Mesothelial cell of epicardium (in vitro differentiated cells): ENCODE results near the gene GPR84. TPM values are rescaled to one million over a fixed set of nuclear protein-coding genes. Genes with fewer than 3 reads are reported as not detected.

Experiments used
- DNase-seq, 2 experiments: peaks; one replicate each; pipeline ENCODE4 v3.0.0; 2021; ENCODE audit warnings: low spot score in 2 of 2; ENCODE audit not compliant: unreplicated experiment in 2 of 2
- H3K27ac Mint-ChIP-seq: 2 replicates; pipeline ENCODE4 v1.8.0; 2021; ENCODE audit warnings: mixed read lengths
- H3K27me3 Mint-ChIP-seq: 2 replicates; pipeline ENCODE4 v1.8.0; 2021; ENCODE audit warnings: low read depth, mixed read lengths
- H3K36me3 Mint-ChIP-seq: 2 replicates; pipeline ENCODE4 v1.8.0; 2021; ENCODE audit warnings: mixed read lengths
- H3K4me1 Mint-ChIP-seq: 2 replicates; pipeline ENCODE4 v1.8.0; 2021; ENCODE audit warnings: mixed read lengths
- H3K4me3 Mint-ChIP-seq: 2 replicates; pipeline ENCODE4 v1.8.0; 2021; ENCODE audit warnings: mild to moderate bottlenecking, moderate library complexity, mixed read lengths
- H3K9me3 Mint-ChIP-seq: 2 replicates; pipeline ENCODE4 v1.8.0; 2021; ENCODE audit warnings: mixed read lengths
- total RNA-seq: library from RNA; stranded (reverse); gene quantifications from 3 replicates; pipeline ENCODE4 v1.2.1, GENCODE V29; 2021
- TF ChIP-seq, protein P1 (sequence below): fragments of 200-600 bp; sonication (generic); IDR thresholded peaks from one replicate; pipeline ENCODE4 v1.5.0; 2021; ENCODE audit warnings: antibody characterized with exemption; ENCODE audit not compliant: unreplicated experiment

GPR84 gene
- total RNA-seq, 1 donor from 2014 or later: 0.18 TPM

DNA sequence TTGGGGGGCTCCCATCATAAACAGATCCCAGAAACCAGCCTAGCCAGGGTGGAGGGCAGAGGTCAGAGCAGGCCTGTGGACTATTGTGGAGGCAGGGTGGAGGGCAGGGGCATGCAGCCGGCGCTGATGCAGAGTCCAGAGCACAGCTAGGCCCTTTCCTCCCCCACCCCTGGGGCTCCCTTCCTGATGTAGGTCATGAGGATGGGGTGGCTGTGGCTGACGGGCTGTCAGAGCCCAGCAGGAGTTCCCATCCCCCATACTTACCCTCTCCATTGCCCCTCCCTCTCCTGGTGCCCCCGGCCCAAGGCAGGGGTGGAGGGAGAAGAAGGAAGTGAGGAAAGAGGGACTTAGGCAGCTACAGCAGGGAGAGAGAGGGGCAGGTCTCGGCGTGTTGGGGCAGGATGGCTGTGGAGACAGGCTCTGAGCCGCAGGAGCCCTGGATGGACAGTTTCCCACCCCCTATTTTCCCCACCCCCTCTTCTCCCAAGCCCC is 25.9 kb upstream of the GPR84 start:
- Mint-ChIP-seq H3K9me3 (no peaks in the 10 kb centered on the region), H3K27ac (no peak overlapping the region), H3K27me3 (no peaks in the 10 kb centered on the region), H3K36me3 (no peaks in the 10 kb centered on the region), H3K4me1 (peaks cover 57% of the 10 kb centered on the region), H3K4me3 (peak overlapping the region; percentile 89)
- no peak for DNase-seq
- TF ChIP-seq, protein P1, sequence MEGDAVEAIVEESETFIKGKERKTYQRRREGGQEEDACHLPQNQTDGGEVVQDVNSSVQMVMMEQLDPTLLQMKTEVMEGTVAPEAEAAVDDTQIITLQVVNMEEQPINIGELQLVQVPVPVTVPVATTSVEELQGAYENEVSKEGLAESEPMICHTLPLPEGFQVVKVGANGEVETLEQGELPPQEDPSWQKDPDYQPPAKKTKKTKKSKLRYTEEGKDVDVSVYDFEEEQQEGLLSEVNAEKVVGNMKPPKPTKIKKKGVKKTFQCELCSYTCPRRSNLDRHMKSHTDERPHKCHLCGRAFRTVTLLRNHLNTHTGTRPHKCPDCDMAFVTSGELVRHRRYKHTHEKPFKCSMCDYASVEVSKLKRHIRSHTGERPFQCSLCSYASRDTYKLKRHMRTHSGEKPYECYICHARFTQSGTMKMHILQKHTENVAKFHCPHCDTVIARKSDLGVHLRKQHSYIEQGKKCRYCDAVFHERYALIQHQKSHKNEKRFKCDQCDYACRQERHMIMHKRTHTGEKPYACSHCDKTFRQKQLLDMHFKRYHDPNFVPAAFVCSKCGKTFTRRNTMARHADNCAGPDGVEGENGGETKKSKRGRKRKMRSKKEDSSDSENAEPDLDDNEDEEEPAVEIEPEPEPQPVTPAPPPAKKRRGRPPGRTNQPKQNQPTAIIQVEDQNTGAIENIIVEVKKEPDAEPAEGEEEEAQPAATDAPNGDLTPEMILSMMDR: no peak

DNA sequence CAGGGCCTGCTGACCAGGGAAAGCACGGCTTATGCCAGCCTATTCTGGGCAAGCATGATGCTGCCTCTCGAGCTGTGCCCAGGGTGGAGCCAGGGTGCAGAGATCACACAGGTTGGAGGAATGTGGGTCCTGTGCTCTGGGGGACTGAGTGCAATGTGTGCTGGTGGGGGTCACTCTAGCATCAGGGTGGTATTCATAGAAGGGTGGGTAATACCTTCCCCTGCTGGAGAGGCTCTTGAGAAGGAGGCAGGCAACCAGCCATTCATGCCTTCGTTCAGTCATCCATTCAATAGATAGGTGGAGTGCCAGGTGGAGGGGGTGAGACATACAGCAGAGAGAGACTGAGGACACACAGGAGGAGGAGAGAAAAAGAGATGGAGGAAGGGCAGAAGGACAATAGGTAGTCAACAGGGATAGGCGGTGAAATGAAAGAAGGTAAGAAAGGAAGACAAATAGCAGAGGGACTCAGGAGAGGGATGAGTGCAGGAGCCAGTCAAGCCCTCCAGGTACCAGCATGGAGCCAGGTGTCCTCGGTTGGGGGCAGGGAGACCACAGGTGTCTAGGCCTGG is 25.4 kb upstream of the GPR84 start:
- TF ChIP-seq, protein P1: no peak
- no peaks in the 10 kb centered on the region for H3K36me3 Mint-ChIP-seq
- H3K27ac Mint-ChIP-seq: peak overlapping the region; percentile 92
- no peaks in the 10 kb centered on the region for H3K27me3 Mint-ChIP-seq
- peaks cover 62% of the 10 kb centered on the region for H3K4me1 Mint-ChIP-seq
- H3K9me3 Mint-ChIP-seq: no peaks in the 10 kb centered on the region
- peak overlapping the region; percentile 89 for H3K4me3 Mint-ChIP-seq
- DNase-seq: no peak

DNA sequence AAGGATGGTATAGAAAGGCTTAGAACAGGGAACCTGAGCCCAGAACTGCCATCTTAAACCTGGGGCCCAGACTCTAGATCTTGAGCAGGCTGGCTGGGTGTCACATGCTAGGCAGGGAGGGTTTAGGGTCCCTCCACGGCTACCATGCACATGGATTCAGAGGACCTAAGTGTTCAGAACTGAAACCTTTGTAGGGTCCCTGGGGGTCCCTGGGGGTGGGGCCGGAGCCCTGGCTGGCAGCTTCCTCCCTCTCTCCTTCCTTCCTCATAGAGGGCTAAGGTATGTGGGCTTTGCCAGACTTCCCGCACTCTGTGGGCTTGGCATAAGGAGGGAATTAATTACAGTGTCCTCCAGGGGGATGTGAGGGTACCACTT is 24.8 kb upstream of the GPR84 start:
- no peaks in the 10 kb centered on the region for H3K27me3 Mint-ChIP-seq
- peak overlapping the region; percentile 92 for H3K27ac Mint-ChIP-seq
- TF ChIP-seq, protein P1: no peak
- peaks cover 66% of the 10 kb centered on the region for H3K4me1 Mint-ChIP-seq
- peak overlapping the region; percentile 89 for H3K4me3 Mint-ChIP-seq
- no peaks in the 10 kb centered on the region for H3K9me3 Mint-ChIP-seq
- DNase-seq: no peak
- H3K36me3 Mint-ChIP-seq: no peaks in the 10 kb centered on the region

DNA sequence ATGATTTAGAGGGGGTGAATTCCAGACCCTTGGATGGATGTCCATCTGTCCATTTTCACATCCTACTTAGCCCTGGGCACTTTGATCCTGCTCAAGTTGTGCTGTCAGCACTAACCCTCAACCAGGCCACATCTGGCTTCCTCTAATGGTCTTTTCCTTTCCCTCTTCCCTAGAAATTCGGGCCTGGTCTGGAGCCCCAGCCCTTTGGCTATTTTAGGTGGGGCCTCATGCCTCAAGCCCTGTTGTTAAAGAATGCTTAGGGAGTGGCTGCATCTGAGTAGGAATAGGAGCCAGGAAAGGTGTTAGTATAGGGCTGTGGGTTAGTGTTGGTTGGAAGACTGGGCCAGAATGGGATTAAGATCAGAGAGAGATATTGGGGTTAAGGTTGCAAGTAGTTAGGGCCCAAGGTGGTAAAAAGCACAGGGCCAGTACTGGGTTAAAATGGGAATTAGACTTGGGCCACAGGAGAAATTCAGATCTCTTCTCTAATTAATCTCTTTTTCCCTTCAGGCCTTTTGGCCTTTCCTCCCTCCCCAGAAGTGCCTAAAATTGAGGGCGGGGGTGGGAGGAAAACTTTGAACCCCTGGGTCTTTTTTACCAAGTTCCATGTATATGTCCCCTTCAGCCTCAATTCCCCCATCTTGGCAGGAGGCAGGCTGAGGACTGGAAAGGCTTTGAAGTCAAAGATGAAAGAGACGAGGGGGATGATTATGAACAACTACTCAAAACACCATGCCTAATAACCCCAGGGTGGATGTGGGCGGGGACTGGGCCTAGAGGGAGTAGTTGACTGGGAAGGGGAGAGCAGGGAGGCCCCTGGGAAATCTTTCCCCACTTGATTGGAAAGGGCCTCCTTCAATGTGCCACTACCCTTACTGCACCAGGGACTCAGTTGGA is 24.2 kb upstream of the GPR84 start:
- TF ChIP-seq, protein P1: no peak
- H3K4me1 Mint-ChIP-seq: peaks cover 69% of the 10 kb centered on the region

DNA sequence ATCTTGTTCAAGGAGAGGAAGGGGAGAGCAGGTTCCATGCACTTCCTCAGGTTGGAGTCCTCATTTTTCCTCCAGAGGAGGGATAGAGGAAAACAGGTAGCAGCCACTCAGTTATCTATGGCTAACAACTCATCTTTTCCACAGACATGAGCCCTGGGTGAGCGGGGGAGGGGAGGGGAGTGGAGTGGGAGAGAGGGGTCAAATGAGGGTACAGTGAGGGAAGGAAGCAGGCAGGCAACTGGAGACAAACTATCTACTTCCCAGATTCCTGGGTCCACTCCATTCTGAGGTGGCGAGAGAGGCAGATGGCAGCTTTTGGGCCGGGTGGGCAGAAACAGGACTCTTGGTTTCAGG is 22.8 kb upstream of the GPR84 start:
- no peak overlapping the region for H3K4me3 Mint-ChIP-seq
- no peak for DNase-seq
- peaks cover 8% of the 10 kb centered on the region for H3K36me3 Mint-ChIP-seq
- peaks cover 63% of the 10 kb centered on the region for H3K4me1 Mint-ChIP-seq
- no peaks in the 10 kb centered on the region for H3K9me3 Mint-ChIP-seq
- no peaks in the 10 kb centered on the region for H3K27me3 Mint-ChIP-seq
- TF ChIP-seq, protein P1: no peak
- peak overlapping the region; percentile 90 for H3K27ac Mint-ChIP-seq

More for the DNA sequence above, 24.2 kb upstream of the GPR84 start:
- H3K27me3 Mint-ChIP-seq: no peaks in the 10 kb centered on the region
- peaks cover 3% of the 10 kb centered on the region for H3K36me3 Mint-ChIP-seq
- no peak overlapping the region for H3K4me3 Mint-ChIP-seq
- H3K9me3 Mint-ChIP-seq: no peaks in the 10 kb centered on the region
- DNase-seq: no peak
- peak overlapping the region; percentile 92 for H3K27ac Mint-ChIP-seq
